GM19328 (cell line): ENCODE results near the gene KLK5.
"Not testable (repeated sequence)": the region's sequence is repeated elsewhere in the genome, so short reads cannot be mapped to it uniquely, and the experiment has no call there.

ENCODE experiments used
- ATAC-seq: cut with Tn5 transposase; IDR thresholded peaks from one replicate; pipeline ENCODE4 v1.9.1; 2021; ENCODE audit warnings: mild to moderate bottlenecking, moderate library complexity; ENCODE audit not compliant: unreplicated experiment

KLK5 gene

GRCh38 chr19:50952910-50953309, at the start of gene KLK5:
Gene KLK5, minus strand, starts transcription at chr19:50953038. Its CDS starts 381 bp downstream, at chr19:50952657.
- no peak for ATAC-seq

GRCh38 chr19:51002089-51002532, 49.3 kb upstream of the KLK5 start:
- no peak for ATAC-seq

GRCh38 chr19:51001515-51001914, 48.7 kb upstream of the KLK5 start, which contains the start of gene KLK8:
Gene KLK8, minus strand, starts transcription at chr19:51001604. Its CDS starts 437 bp downstream, at chr19:51001167.
- no peak for ATAC-seq

- no peak for ATAC-seq
Observed at GRCh38 chr19:51000981-51001380, 48.1 kb upstream of the KLK5 start.

- no peak for ATAC-seq
Observed at GRCh38 chr19:51000426-51000825, 47.6 kb upstream of the KLK5 start.

- no peak for ATAC-seq
Observed at GRCh38 chr19:50998686-50999085, 45.8 kb upstream of the KLK5 start.

GRCh38 chr19:50998061-50998460, 45.2 kb upstream of the KLK5 start:
- no peak for ATAC-seq

GRCh38 chr19:50994129-50994528, 41.3 kb upstream of the KLK5 start:
- ATAC-seq, result no peak

GRCh38 chr19:50992666-50993035, 39.8 kb upstream of the KLK5 start:
- no peak for ATAC-seq

GRCh38 chr19:50984416-50984815, 31.6 kb upstream of the KLK5 start:
- not testable (repeated sequence) for ATAC-seq

GRCh38 chr19:50983625-50984292, 30.9 kb upstream of the KLK5 start, which contains the start of gene KLK7:
Gene KLK7, minus strand, starts transcription at chr19:50983917. Its CDS starts 1,518 bp downstream, at chr19:50982399.
- no peak for ATAC-seq

GRCh38 chr19:50982186-50982585, 29.3 kb upstream of the KLK5 start:
- ATAC-seq, result no peak

GRCh38 chr19:50981587-50982146, 28.8 kb upstream of the KLK5 start:
- ATAC-seq, result no peak

- no peak for ATAC-seq
Observed at GRCh38 chr19:50980208-50980607, 27.4 kb upstream of the KLK5 start.

- no peak for ATAC-seq
Observed at GRCh38 chr19:50979758-50980157, 26.9 kb upstream of the KLK5 start.

- no peak for ATAC-seq
Observed at GRCh38 chr19:50978772-50979390, 26.0 kb upstream of the KLK5 start.

- ATAC-seq, result no peak
Observed at GRCh38 chr19:50977626-50978025, 24.8 kb upstream of the KLK5 start.

GRCh38 chr19:50975766-50976165, 22.9 kb upstream of the KLK5 start:
- ATAC-seq, result no peak

GRCh38 chr19:50974702-50975556, 22.1 kb upstream of the KLK5 start:
- ATAC-seq, result no peak

- no peak for ATAC-seq
Observed at GRCh38 chr19:50972795-50973376, 20.0 kb upstream of the KLK5 start.

- not testable (repeated sequence) for ATAC-seq
Observed at GRCh38 chr19:50969810-50970209, 17.0 kb upstream of the KLK5 start.
